Urinary bladder (tissue), 4 donors: ENCODE results near the gene TMEM135. TPM values are rescaled to one million over a fixed set of nuclear protein-coding genes. Genes with fewer than 3 reads are reported as not detected.
"Not testable (repeated sequence)": the region's sequence is repeated elsewhere in the genome, so short reads cannot be mapped to it uniquely, and the experiment has no call there.

ENCODE experiments used
- DNase-seq: peaks from one replicate; pipeline ENCODE4 v3.0.0-alpha.2; 2015; ENCODE audit errors: extremely low spot score
- H3K27ac ChIP-seq: one replicate; pipeline ENCODE4 v1.5.1; 2013; ENCODE audit warnings: low read depth, mild to moderate bottlenecking, moderate library complexity
- H3K36me3 ChIP-seq: one replicate; pipeline ENCODE4 v1.6.1; 2013; ENCODE audit warnings: mild to moderate bottlenecking, moderate library complexity; ENCODE audit not compliant: insufficient read depth
- H3K4me1 ChIP-seq: one replicate; pipeline ENCODE4 v1.6.1; 2013; ENCODE audit warnings: mild to moderate bottlenecking, moderate library complexity; ENCODE audit not compliant: insufficient read depth
- H3K4me3 ChIP-seq: one replicate; pipeline ENCODE4 v1.5.1; 2013; ENCODE audit warnings: low read depth, low read length
- WGBS: extraction: QIAGEN DNeasy Blood & Tissue Kit; methylation state at CpG from one replicate; pipeline ENCODE4 v1.1.7; 2013; 5-methylcytosine and 5-hydroxymethylcytosine counted together
- polyA plus RNA-seq: library from polyadenylated mRNA; stranded (reverse); fragments of 200-250 nt; gene quantifications from one replicate; pipeline ENCODE4 v1.2.3, GENCODE V29; 2013
- total RNA-seq: library from RNA; depleted of rRNA; stranded (reverse); fragments of >200 nt; gene quantifications from one replicate; pipeline ENCODE4 v1.2.3, GENCODE V29; 2014
- donor health status: healthy with polysubstance abuse.
- donor health status: healthy.

Gene TMEM135
- total and polyA plus RNA-seq, 2 donors, result 6.2 to 61.0 TPM

- H3K4me1 ChIP-seq, result no peaks in the 10 kb centered on the region
- no peak overlapping the region for H3K4me3 ChIP-seq
- DNase-seq, result no peak
- no peak overlapping the region for H3K27ac ChIP-seq
- peaks cover 2% of the 10 kb centered on the region for H3K36me3 ChIP-seq
- 82% methylated on average over 3 of the region's 3 CpGs for WGBS
Observed at GRCh38 chr11:87072787-87073186, 35.1 kb downstream of the TMEM135 start.

- H3K4me1 ChIP-seq, result no peaks in the 10 kb centered on the region
- no peak overlapping the region for H3K27ac ChIP-seq
- H3K36me3 ChIP-seq, result peaks cover 2% of the 10 kb centered on the region
- WGBS, result 67% methylated on average over 3 of the region's 3 CpGs
- DNase-seq, result no peak
- H3K4me3 ChIP-seq, result no peak overlapping the region
Observed at GRCh38 chr11:87076260-87076783, 38.6 kb downstream of the TMEM135 start.

- H3K4me3 ChIP-seq, result no peak overlapping the region
- no peak overlapping the region for H3K27ac ChIP-seq
- WGBS, result 88% methylated on average over 3 of the region's 3 CpGs
- peaks cover 2% of the 10 kb centered on the region for H3K36me3 ChIP-seq
- no peaks in the 10 kb centered on the region for H3K4me1 ChIP-seq
- DNase-seq, result no peak
Observed at GRCh38 chr11:87076874-87077429, 39.2 kb downstream of the TMEM135 start.

- WGBS, result 65% methylated on average over 3 of the region's 3 CpGs
- H3K4me3 ChIP-seq, result no peak overlapping the region
- DNase-seq, result no peak
- H3K4me1 ChIP-seq, result no peaks in the 10 kb centered on the region
- H3K36me3 ChIP-seq, result no peaks in the 10 kb centered on the region
- no peak overlapping the region for H3K27ac ChIP-seq
Observed at GRCh38 chr11:87081358-87081757, 43.6 kb downstream of the TMEM135 start.

GRCh38 chr11:87082590-87082989 lies 44.9 kb downstream of the TMEM135 start:
- Histone ChIP-seq H3K27ac (no peak overlapping the region), H3K36me3 (no peaks in the 10 kb centered on the region), H3K4me3 (no peak overlapping the region), H3K4me1 (no peaks in the 10 kb centered on the region)
- 50% methylated on average over 3 of the region's 3 CpGs for WGBS
- no peak for DNase-seq

GRCh38 chr11:87083029-87083428 lies 45.3 kb downstream of the TMEM135 start:
- DNase-seq, result no peak
- no peaks in the 10 kb centered on the region for H3K36me3 ChIP-seq
- no peak overlapping the region for H3K27ac ChIP-seq
- H3K4me3 ChIP-seq, result no peak overlapping the region
- 75% methylated on average over 2 of the region's 2 CpGs for WGBS
- H3K4me1 ChIP-seq, result no peaks in the 10 kb centered on the region

- 88% methylated on average over 2 of the region's 2 CpGs for WGBS
- Histone ChIP-seq H3K36me3 (peaks cover 2% of the 10 kb centered on the region), H3K27ac (no peak overlapping the region), H3K4me1 (no peaks in the 10 kb centered on the region), H3K4me3 (no peak overlapping the region)
- DNase-seq, result no peak
Observed at GRCh38 chr11:87092159-87092558, 54.4 kb downstream of the TMEM135 start.

- no peaks in the 10 kb centered on the region for H3K4me1 ChIP-seq
- H3K27ac ChIP-seq, result no peak overlapping the region
- no peak for DNase-seq
- peaks cover 2% of the 10 kb centered on the region for H3K36me3 ChIP-seq
- H3K4me3 ChIP-seq, result no peak overlapping the region
Observed at GRCh38 chr11:87092567-87092966, 54.8 kb downstream of the TMEM135 start.

- Histone ChIP-seq H3K4me1 (no peaks in the 10 kb centered on the region), H3K27ac (no peak overlapping the region), H3K36me3 (no peaks in the 10 kb centered on the region), H3K4me3 (no peak overlapping the region)
- no peak for DNase-seq
- 40% methylated on average over 3 of the region's 3 CpGs for WGBS
Observed at GRCh38 chr11:87097582-87097981, 59.8 kb downstream of the TMEM135 start.

GRCh38 chr11:87101956-87102580 lies 64.3 kb downstream of the TMEM135 start:
- 93% methylated on average over 4 of the region's 4 CpGs for WGBS
- H3K4me1 ChIP-seq, result no peaks in the 10 kb centered on the region
- DNase-seq, result no peak
- no peaks in the 10 kb centered on the region for H3K36me3 ChIP-seq
- H3K4me3 ChIP-seq, result no peak overlapping the region
- H3K27ac ChIP-seq, result no peak overlapping the region

GRCh38 chr11:87105826-87106225 lies 68.1 kb downstream of the TMEM135 start:
- not testable (repeated sequence) for H3K36me3 ChIP-seq, H3K4me3 ChIP-seq, DNase-seq, H3K27ac ChIP-seq, H3K4me1 ChIP-seq
- 69% methylated on average over 1 of the region's 1 CpG for WGBS

GRCh38 chr11:87107379-87107778 lies 69.6 kb downstream of the TMEM135 start:
- not testable (repeated sequence) for H3K27ac ChIP-seq, H3K4me1 ChIP-seq, H3K36me3 ChIP-seq, DNase-seq, H3K4me3 ChIP-seq
- WGBS, result 95% methylated on average over 3 of the region's 3 CpGs

- no peak for DNase-seq
Observed at GRCh38 chr11:87110443-87111131, 72.9 kb downstream of the TMEM135 start.

GRCh38 chr11:87114093-87114492 lies 76.4 kb downstream of the TMEM135 start:
- H3K4me1 ChIP-seq, result no peaks in the 10 kb centered on the region
- H3K36me3 ChIP-seq, result no peaks in the 10 kb centered on the region
- H3K27ac ChIP-seq, result no peak overlapping the region
- H3K4me3 ChIP-seq, result no peak overlapping the region
- 62% methylated on average over 1 of the region's 1 CpG for WGBS
- no peak for DNase-seq

More at GRCh38 chr11:87110443-87111131, 72.9 kb downstream of the TMEM135 start:
- Histone ChIP-seq H3K4me3 (no peak overlapping the region), H3K36me3 (no peaks in the 10 kb centered on the region), H3K27ac (no peak overlapping the region), H3K4me1 (no peaks in the 10 kb centered on the region)
- WGBS, result 76% methylated on average over 3 of the region's 3 CpGs
